HG03378 (cell line): Measurements from ENCODE around the gene ZNF618.
"Not testable (repeated sequence)": the region's sequence is repeated elsewhere in the genome, so short reads cannot be mapped to it uniquely, and the experiment has no call there.

Source experiments
- ATAC-seq: cut with Tn5 transposase; IDR thresholded peaks from one replicate; pipeline ENCODE4 v1.9.1; 2021; ENCODE audit warnings: mild to moderate bottlenecking, moderate library complexity; ENCODE audit not compliant: unreplicated experiment

The ZNF618 gene

DNA sequence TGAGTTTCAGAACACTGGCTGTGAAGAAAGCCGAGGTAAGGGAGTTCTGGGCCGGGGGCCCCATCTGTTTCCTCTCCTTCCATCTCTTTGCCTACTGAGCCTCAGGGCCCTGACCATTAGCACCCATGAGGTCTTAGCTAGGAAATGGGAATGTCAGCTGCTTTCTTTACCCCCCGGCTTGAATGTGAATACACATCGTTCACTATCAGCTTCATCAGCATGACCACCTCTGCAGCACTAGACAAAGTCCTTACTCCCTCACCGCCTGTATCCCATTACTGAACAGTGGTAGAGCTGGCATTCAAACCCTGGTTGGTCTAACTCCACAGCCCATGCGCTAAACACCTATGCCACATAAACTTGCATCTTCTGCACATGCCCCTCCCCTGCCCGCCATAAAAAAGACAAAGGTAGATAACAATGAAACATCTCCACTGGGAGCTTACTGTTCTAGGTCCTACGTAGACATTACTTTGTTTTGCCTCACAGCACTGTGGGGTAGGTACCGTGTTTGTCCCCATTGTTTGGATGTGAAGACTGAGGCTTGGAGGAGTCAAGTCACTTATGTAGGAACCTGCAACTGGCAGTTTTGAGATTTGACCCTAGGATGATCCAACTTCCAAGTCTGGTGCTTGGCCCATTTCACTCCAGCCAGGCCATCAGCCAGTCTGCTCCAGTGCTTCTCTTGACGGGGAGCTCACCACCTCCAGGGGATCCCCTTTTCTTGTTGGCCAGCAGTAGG is 108.7 kb downstream of the ZNF618 start:
- ATAC-seq, result no peak

GRCh38 chr9:113985968-113986585 is 110.0 kb downstream of the ZNF618 start:
- no peak for ATAC-seq

- ATAC-seq, result no peak
Observed at GRCh38 chr9:113986931-113987330, 110.8 kb downstream of the ZNF618 start.

GRCh38 chr9:113987526-113987925 is 111.4 kb downstream of the ZNF618 start:
- ATAC-seq, result no peak

- no peak for ATAC-seq
Observed at GRCh38 chr9:113988385-113989016, 112.4 kb downstream of the ZNF618 start.

DNA sequence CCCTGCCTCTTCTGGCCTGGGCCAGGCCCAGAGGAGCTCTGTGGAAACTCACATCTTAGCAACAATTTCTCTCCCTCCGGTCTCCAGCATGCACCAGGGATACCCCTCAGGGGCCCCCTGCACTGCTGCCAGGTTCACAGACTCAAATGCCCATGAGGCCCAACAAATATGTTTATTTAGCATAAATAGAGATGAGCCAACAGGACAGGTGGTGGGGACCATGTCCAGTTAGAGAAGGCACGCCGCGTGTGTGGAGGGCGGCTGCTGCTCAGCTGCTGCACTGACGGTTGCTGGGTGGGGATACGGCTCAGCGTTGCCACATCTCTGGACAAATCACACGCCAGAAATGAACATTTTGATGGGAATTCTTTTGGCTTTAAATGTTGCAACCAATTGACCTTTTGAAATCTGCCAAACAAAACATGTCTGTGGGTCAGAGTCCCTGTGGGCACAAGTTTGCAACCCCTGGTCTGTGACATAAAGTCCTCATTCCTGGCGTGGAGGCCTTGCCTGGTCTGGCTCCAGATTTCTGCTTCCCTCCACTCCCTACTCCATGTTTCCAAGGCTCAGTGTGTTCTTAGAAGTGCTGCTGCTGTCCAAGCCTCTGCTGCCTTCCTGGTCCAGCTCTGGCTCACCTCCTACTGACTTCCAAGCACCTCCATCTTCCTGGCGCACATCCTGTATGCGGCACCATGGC is 113.1 kb downstream of the ZNF618 start:
- ATAC-seq, result no peak

DNA sequence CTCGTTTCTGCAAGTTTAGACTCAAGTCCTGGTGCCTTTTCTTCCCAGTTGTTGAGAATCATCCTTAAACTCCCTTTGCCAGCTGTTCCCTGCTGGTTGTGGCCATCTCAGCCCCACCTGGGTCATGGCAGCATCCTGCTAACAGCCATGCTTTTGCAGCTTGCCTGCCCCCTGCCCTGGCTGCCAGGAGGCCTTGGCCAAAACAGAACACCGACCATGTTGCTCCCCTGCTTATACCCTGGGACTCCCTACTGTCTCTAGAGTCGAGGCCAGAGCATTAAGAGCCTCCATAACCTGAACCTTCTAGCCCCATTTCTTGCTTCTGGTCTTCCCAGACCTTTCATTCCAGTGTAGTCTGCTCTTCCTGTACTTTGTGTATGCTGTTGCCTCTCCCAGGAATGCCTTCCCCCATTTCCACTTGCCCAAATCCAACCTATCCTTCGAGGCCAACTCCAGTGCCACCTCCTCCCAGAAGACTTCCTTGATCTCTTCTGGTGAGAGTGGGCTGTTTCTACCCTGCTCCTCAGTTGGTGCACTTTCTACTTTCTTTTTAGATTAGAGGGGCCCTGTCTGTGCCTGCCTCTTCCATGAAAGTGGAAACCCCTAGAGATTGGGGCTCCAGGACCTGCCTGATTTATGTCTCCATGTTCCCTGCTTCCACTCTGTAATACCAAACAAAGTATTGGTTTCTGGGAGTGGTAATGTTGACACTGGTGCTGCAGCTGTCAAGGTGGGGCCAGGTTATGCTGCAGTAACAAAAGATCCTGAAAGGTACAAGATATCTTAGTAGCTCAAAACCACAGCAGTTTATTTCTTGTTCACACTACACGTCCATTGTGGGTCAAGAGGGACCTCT is 113.8 kb downstream of the ZNF618 start:
- ATAC-seq, result no peak

DNA sequence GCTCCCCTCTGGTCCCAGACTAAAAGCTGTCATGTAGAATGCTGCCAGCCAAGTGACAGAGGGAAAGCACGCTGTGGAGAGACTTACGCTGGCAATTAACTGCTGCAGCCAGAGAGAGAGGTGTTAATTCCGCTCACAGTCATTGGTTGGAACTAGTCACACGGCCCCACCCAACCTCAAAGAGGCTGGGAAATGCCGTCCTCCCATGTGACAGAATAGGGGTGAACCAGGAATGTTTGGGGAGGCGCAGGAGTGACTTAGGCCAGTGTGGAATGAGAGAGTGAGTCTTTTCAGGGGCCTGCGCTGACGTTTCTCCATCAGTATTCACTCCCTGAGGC is 114.4 kb downstream of the ZNF618 start:
- ATAC-seq, result no peak

DNA sequence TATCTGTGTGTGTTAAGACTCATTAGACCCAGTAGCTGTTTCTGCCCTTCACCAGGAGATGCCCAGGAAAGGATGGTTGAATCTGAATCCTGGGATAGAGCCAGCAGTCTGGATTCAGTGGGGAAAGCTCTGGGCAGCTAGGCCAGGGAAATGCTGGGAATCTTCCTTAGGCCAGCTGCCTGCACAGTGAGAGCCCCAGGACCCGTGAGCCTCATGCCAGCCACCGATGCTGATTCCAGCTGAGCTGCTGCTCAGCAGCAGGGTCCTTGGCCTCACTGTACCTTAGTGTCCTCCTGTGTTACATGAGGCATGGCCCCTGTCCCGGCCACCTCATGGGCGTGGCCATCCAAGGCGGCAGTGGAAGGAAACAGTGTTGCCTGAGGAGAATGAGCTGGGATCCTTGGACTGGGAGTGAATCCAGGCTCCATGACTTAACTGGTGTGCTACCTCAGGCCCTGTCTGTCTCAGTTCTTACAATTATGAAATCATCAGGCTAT is 114.9 kb downstream of the ZNF618 start:
- ATAC-seq, result no peak

- ATAC-seq, result no peak
Observed at GRCh38 chr9:113991714-113992113, 115.6 kb downstream of the ZNF618 start.

GRCh38 chr9:113992276-113992951 is 116.3 kb downstream of the ZNF618 start:
- no peak for ATAC-seq

GRCh38 chr9:113992994-113993393 is 116.9 kb downstream of the ZNF618 start:
- ATAC-seq, result no peak

GRCh38 chr9:113993838-113994540 is 117.9 kb downstream of the ZNF618 start:
- no peak for ATAC-seq

DNA sequence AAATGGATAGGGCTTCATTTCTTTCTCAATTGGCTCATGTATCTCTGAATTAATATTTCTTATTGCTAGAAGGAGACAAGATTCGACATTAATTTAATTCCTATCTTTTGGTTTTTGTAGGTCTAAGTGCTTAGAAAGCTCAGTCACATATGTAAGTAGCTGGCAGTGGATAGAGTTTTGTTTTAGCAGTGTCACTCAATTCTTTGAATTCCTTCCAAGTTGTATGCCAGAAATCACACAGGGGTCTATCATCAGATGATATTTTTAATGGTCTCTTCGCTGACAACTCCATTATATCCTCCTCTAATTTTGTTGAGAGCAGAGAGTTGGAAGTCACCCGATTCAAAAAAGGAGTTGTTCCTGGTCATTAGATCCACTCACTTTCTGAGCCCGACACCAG is 119.3 kb downstream of the ZNF618 start:
- no peak for ATAC-seq

GRCh38 chr9:113995963-113996362 is 119.9 kb downstream of the ZNF618 start:
- ATAC-seq, result no peak

DNA sequence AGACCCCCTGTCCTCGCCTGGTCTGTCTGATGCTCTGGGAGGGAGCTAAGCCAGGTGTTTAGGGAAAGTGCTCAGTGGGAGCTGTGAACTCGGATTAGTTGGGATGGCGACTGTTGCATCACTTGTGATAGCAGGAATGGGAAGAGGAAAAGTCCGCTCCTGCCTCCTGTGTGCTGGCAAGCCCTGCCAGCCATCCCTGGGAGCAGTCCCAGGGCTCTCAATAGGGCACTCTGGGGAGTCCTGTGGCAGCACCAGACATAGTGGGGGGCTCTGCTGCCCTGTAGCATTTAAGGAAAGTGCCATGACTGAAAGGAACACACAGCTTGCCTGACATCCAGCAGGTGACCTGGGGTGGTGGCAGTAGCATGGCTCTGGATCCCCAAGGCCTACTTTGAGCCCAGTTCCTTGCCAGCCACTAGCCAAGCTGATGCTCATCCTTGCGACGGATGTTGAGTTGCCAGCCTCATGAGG is 120.5 kb downstream of the ZNF618 start:
- no peak for ATAC-seq

DNA sequence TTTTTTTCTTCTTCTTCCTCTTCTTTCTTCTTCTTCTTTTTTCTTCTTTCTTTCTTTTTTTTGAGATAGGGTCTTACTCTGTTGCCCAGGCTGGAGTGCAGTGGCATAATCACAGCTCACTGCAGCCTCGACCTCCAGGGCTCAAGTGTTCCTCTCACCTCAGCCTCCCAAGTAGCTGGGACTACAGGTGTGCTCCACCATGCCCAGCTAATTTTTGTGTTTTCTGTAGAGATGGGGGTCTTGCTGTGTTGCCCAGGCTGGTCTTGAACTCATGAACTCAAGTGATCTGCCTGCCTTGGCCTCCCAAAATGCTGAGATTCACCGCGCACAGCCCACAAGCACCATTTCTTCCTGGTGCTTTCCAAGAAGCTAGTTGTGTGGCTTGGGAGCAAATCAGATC is 121.0 kb downstream of the ZNF618 start:
- not testable (repeated sequence) for ATAC-seq

DNA sequence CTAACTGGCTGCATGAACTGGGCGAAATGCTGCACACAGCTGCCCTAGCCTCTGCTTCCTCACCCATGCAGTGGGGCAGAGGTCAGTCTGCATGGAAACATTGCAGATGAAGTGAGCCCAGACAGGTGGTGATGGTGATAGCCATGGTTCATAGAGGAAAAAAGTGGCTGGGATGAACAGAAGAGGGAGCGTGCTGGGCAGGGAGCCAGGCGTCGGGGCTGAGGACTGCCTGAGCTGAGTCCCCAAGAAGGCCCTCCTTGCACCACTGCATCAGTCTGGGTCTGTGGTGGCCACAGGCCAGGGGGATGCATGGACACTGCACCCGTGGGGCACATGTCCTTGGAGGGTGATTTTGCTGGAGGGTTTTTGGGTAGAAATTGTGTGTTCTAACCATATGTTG is 121.5 kb downstream of the ZNF618 start:
- ATAC-seq, result no peak

GRCh38 chr9:113998114-113998513 is 122.0 kb downstream of the ZNF618 start:
- no peak for ATAC-seq
